CD4-positive, alpha-beta T cell treated with Interleukin-12 subunit alpha and Interleukin-12 subunit beta, for 1 hour (primary cell): ENCODE data around the gene MED10.

Source experiments
- DNase-seq: peaks from one replicate; pipeline ENCODE4 v3.0.0-alpha.2; 2020

The MED10 gene

DNA sequence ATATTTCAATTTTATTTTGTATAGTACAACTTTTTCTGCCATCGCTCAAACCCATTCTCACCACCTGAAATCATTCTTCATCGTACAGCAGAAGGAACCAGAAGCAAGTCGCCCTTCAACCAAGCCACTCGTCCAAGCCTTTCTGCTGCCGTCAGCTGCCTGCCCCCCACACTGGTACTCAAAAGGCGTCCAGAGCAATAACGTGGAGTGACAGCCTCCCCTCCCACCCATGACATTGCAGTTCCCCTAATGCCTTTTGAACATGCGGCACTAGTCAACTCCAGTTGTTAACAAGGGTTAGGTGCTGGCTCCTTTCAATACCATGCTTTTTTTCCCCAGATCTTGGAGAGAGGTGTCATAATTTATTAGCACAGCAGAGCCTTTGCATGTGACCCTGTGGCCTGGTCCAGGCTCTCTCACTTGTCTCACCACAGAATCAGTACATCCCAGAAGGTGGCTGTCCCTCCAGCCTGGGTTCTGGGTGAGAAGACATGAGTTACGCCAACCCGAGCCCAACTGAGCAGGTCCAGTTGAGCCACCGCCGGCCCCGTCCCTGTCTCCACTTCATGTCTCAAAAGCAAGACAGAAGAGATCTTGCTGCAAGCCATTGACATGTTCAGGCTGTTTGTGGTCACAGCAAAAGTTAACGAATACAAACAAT lies 20.4 kb upstream of the MED10 start:
- no peak for DNase-seq

- no peak for DNase-seq
These were observed 19.4 kb upstream of the MED10 start for GRCh38 chr5:6397536-6398269.

DNA sequence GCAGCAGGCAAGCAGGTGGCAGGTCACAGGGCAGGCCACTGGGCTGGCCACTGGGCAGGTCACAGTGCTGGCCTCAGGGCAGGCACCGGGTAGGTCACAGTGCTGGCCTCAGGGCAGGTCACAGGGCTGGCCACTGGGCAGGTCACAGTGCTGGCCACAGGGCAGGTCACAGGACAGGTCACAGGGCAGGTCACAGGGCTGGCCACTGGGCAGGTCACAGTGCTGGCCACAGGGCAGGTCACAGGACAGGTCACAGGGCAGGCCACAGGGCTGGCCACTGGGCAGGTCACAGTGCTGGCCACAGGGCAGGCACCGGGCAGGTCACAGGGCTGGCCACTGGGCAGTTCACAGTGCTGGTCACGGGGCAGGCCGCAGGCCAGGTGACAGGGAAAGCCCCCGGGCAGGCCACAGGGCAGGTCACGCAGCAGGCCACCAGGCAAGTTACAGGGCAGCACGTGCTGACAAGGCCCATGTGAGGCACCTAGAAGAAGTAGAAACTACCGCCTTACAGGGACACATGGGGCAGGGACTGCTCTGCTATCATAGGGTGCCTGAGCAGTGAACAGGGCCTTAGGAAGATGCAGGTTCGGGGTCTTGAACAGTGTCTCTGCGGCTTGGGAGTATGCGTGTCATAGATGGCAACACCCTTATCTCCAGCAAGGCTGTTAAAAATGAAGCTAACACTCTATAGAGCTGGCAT lies 18.6 kb upstream of the MED10 start:
- DNase-seq = no peak

DNA sequence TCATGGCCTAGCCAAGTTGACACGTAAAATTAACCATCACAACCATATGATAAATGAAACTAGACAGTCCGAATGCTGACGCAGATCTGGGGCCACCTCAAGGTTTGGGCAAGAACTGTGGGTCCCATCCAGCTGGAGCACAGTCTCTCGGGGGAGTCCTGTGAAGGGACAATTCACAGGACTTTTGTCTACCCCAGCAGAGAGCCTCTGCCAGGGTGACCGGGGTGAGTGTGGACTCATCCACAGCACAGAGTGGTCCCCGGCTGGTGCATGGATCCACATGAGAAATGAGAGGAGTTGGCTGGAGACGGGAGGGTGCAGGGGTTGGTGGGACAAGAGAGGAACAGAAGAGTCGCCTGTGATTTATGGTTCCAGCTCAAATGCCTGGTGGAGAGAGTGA lies 17.7 kb upstream of the MED10 start:
- DNase-seq = no peak

DNA sequence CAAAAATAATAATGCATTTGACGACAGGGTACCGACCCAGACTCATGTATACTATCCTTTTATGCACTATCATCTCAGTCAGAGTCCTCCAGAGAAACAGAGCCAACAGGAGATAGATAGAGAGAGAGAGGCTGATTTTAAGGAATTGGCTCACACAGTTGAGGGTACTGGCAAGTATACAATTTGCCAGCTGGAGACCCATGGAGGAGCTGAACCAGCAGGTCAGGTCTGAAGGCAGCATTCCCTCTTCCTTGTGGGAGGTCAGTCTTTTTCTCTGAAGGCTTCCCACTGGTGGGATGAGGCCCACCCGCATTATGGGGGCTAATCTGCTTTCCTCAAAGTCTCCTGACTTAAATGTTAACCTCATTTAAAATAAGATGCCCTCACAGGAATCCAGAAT lies 17.3 kb upstream of the MED10 start:
- DNase-seq = no peak

- DNase-seq = no peak
These were observed 16.7 kb upstream of the MED10 start for GRCh38 chr5:6395102-6395445.

- DNase-seq = no peak
These were observed 16.2 kb upstream of the MED10 start for GRCh38 chr5:6394429-6395101.

- DNase-seq = no peak
These were observed 15.3 kb upstream of the MED10 start for GRCh38 chr5:6393596-6394194.

- no peak for DNase-seq
These were observed 14.2 kb upstream of the MED10 start for GRCh38 chr5:6392561-6392960.

GRCh38 chr5:6391151-6391550 lies 12.8 kb upstream of the MED10 start:
- DNase-seq = no peak

- DNase-seq = no peak
These were observed 11.7 kb upstream of the MED10 start for GRCh38 chr5:6389946-6390530.

GRCh38 chr5:6389397-6389796 lies 11.1 kb upstream of the MED10 start:
- DNase-seq = no peak

DNA sequence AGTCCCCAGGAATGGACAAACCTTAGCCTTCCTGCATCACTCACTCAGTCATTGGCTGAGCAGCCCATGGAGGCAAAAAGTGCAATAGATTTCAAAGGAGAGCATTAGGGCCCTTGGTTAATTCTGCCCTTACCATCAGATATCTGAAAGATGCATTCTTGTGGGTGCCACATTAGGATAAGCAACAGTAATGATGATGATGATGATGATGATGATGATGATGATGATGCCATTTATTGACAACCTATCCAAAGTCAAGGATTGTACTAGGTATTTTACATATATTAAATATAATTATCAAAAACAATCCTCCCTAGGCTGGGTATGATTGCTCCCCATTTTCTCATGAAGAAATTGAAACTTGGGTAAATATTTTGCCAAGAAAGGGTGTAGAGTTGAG lies 9.6 kb upstream of the MED10 start:
- DNase-seq = no peak

- DNase-seq = no peak
These were observed 7.9 kb upstream of the MED10 start for GRCh38 chr5:6386271-6386670.

DNA sequence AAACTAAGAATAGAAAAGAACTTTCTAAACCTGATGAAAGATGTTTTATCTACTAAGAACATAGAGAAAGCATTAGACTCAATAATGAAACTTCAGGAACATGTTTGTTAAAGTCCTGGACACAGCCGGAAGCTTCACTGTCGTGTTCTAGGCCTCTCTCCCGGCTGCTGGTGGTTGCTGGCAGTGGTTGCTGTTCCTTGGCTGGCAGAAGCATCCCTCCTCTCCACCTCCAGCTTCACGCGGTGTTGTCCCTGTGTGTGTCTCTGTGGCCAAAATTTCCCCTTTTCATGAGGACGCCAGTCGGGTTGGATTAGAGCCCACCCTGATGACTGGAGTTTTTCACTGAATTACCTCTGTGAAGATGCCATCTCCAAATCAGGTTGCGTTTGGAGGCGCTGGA lies 6.5 kb upstream of the MED10 start:
- DNase-seq = no peak

DNA sequence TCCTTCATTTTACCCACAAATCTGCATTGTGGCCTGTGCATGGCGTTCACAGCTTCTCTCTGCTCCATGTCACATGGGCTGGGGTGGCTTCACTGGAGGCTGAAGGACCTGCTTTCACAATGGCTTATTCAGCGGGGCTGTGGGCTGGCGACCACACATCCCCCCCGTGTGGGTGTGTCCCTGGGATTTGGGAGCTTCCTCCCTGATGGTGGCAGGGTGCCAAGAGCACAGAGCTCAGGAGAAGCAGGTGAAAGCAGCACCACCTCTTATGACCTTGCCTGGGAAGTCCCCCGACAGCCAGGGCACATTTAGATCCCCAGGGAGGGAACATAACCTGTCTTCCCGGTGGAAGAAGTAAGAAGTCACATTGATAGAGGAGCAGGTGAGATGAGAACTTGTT lies 5.0 kb upstream of the MED10 start:
- no peak for DNase-seq

- no peak for DNase-seq
These were observed 899 bp upstream of the MED10 start for GRCh38 chr5:6379246-6379645.

DNA sequence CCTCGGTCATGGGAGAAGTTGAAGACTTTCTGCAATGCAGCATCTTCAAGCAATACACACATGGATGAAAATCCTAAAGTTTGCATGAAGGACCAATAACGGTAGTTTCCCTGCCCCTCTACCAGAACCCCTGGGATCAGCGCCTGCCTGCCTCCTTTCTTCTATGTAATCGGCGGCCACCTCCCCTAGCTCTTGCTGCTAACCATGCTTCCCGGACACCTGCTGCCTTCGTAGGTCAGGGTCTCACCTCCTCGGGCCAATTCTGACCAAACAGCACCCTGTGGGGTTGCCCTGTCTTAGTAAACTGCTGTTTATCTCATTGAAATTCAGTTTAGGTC lies 388 bp upstream of the MED10 start:
- no peak for DNase-seq

DNA sequence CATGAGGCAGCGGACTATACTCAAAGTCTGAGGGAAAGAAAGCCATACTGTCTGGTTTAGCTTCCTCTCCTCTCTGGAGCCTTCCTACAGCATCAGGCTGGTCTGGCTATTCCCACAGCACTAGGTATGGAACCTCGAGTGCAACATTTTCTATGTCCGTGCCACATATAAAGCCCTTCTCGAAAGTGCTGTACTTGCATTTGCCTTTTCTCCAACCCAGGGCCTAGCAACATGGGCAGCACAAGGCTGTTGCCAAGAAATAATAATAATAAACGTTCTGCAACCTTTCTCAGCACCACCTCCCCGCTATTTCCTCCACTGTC lies 804 bp downstream of the MED10 start:
- DNase-seq = no peak

- DNase-seq = no peak
These were observed 1.3 kb downstream of the MED10 start for GRCh38 chr5:6376974-6377520.

- no peak for DNase-seq
These were observed 5.1 kb downstream of the MED10 start for GRCh38 chr5:6373081-6373846.
